SK-N-SH (cell line): ENCODE measurements around the gene S100A10. TPM values are rescaled to one million over a fixed set of nuclear protein-coding genes. Genes with fewer than 3 reads are reported as not detected.

Experiments used
- CTCF ChIA-PET: fragments of 300-600, 350-600 bp; formaldehyde crosslinking; extraction: SDS; loops from one replicate; lab custom pipeline; 2021; lab: Yijun Ruan, JAX
- POLR2A ChIA-PET: fragments of 350-600 bp; sonication (Branson Sonifier 250); formaldehyde crosslinking; extraction: SDS; loops from one replicate; lab custom pipeline; 2020; ENCODE audit warnings: antibody characterized with exemption, inconsistent platforms; lab: Yijun Ruan, JAX
- DNase-seq: peaks from one replicate; pipeline ENCODE4 v3.0.0; 2012
- H2AFZ ChIP-seq: fragments of 200-600 bp; sonication (generic); 2 replicates; pipeline ENCODE4 v1.8.1; 2016; ENCODE audit warnings: antibody characterized with exemption, mild to moderate bottlenecking, low read depth
- H3F3A ChIP-seq: fragments of 200-600 bp; sonication (generic); replicated peaks from 2 replicates; pipeline ENCODE3; 2016; ENCODE audit warnings: antibody characterized with exemption, mild to moderate bottlenecking; ENCODE audit not compliant: insufficient read depth
- H3K27ac ChIP-seq, 2 experiments: fragments of 200-500 bp in 1 of 2; fragments of 200-600 bp in 1 of 2; sonication (Bioruptor generic) in 1 of 2; sonication (generic), shearing (Covaris generic) in 1 of 2; 2 replicates each; pipeline versions ENCODE4 v1.5.1 to v1.6.1; 2014 to 2016; ENCODE audit warnings: low read depth in 2 of 2, inconsistent platforms in 1 of 2, low read length in 1 of 2, mild to moderate bottlenecking in 1 of 2, mixed read lengths in 1 of 2
- H3K27me3 ChIP-seq: fragments of 200-600 bp; sonication (generic), shearing (Covaris generic); 2 replicates; pipeline ENCODE4 v1.6.1; 2016; ENCODE audit warnings: mixed run types; ENCODE audit not compliant: insufficient read depth
- H3K36me3 ChIP-seq, 2 experiments: fragments of 200-500 bp in 1 of 2; fragments of 200-600 bp in 1 of 2; sonication (Bioruptor generic) in 1 of 2; sonication (generic) in 1 of 2; replicated peaks in 1 of 2; 2 replicates each; pipeline versions ENCODE3 to v1.5.1; 2014 to 2016; ENCODE audit warnings: low read length in 1 of 2, mild to moderate bottlenecking in 1 of 2; ENCODE audit not compliant: insufficient read depth in 2 of 2, control insufficient read depth in 1 of 2
- H3K4me1 ChIP-seq, 2 experiments: fragments of 200-500 bp in 1 of 2; fragments of 200-600 bp in 1 of 2; sonication (Bioruptor generic) in 1 of 2; sonication (generic), shearing (Covaris generic) in 1 of 2; 2 replicates each; pipeline versions ENCODE4 v1.5.1 to v1.6.1; 2014 to 2016; ENCODE audit warnings: low read depth in 1 of 2, low read length in 1 of 2, mixed run types in 1 of 2; ENCODE audit not compliant: insufficient read depth in 2 of 2, control insufficient read depth in 1 of 2
- H3K4me2 ChIP-seq: fragments of 200-600 bp; sonication (generic), shearing (Covaris generic); 2 replicates; pipeline ENCODE4 v1.6.1; 2017; ENCODE audit warnings: mixed run types
- H3K4me3 ChIP-seq, 2 experiments: fragments of 200-500 bp in 1 of 2; fragments of 200-600 bp in 1 of 2; sonication (Bioruptor generic) in 1 of 2; sonication (generic), shearing (Covaris generic) in 1 of 2; 2 replicates each; pipeline versions ENCODE4 v1.5.1 to v1.8.1; 2014 to 2016; ENCODE audit warnings: low read depth in 2 of 2, inconsistent platforms in 1 of 2, low read length in 1 of 2, mild to moderate bottlenecking in 1 of 2, mixed read lengths in 1 of 2, moderate library complexity in 1 of 2
- H3K79me2 ChIP-seq: fragments of 200-600 bp; sonication (generic); 2 replicates; pipeline ENCODE4 v1.8.1; 2017; ENCODE audit warnings: mild to moderate bottlenecking; ENCODE audit not compliant: insufficient read depth
- H3K9ac ChIP-seq: fragments of 200-600 bp; sonication (generic); 2 replicates; pipeline ENCODE4 v1.6.1; 2017; ENCODE audit warnings: mixed run types
- H3K9me2 ChIP-seq: fragments of 200-600 bp; sonication (generic); 2 replicates; pipeline ENCODE4 v1.6.1; 2017; ENCODE audit warnings: mixed run types
- H3K9me3 ChIP-seq: fragments of 200-600 bp; sonication (generic); 2 replicates; pipeline ENCODE4 v1.6.1; 2017; ENCODE audit warnings: mixed run types, mild to moderate bottlenecking, moderate library complexity
- H4K20me1 ChIP-seq: fragments of 200-600 bp; sonication (generic); 2 replicates; pipeline ENCODE4 v1.6.1; 2017; ENCODE audit warnings: mild to moderate bottlenecking, mixed run types; ENCODE audit not compliant: insufficient read depth
- CHD2 ChIP-seq: fragments of 150-350 bp; IDR thresholded peaks from 2 replicates; pipeline ENCODE4 v1.6.1; 2018; ENCODE audit warnings: low read length; ENCODE audit not compliant: partially characterized antibody
- ELF1 ChIP-seq: IDR thresholded peaks from 2 replicates; pipeline ENCODE4 v1.4.0; 2012
- FOSL2 ChIP-seq: IDR thresholded peaks from 2 replicates; pipeline ENCODE4 v1.4.0; 2012; ENCODE audit warnings: low read depth, mild to moderate bottlenecking, moderate library complexity, borderline replicate concordance
- FOXJ3 ChIP-seq: sonication (generic); formaldehyde crosslinking; IDR thresholded peaks from 2 replicates; pipeline ENCODE4 v1.5.1; 2020; ENCODE audit warnings: mild to moderate bottlenecking, missing genetic modification reagents
- FOXM1 ChIP-seq: IDR thresholded peaks from 2 replicates; pipeline ENCODE4 v1.4.0; 2012; ENCODE audit warnings: low read depth, mild to moderate bottlenecking
- GATA2 ChIP-seq: sonication (generic); formaldehyde crosslinking; IDR thresholded peaks from 2 replicates; pipeline ENCODE4 v1.5.0; 2020; ENCODE audit warnings: mild to moderate bottlenecking, missing genetic modification reagents
- JUND ChIP-seq: IDR thresholded peaks from 2 replicates; pipeline ENCODE4 v1.4.0; 2012
- POLR2AphosphoS5 ChIP-seq: IDR thresholded peaks from 2 replicates; pipeline ENCODE4 v1.6.1; 2012; ENCODE audit warnings: low read depth, low read length
- RAD21 ChIP-seq: IDR thresholded peaks from 2 replicates; pipeline ENCODE4 v1.6.1; 2012; ENCODE audit warnings: mild to moderate bottlenecking, low read length
- RCOR1 ChIP-seq: fragments of 150-350 bp; IDR thresholded peaks from 2 replicates; pipeline ENCODE4 v1.6.1; 2017; ENCODE audit warnings: antibody characterized with exemption, low read length
- RFX5 ChIP-seq: IDR thresholded peaks from 2 replicates; pipeline ENCODE4 v1.6.1; 2012; ENCODE audit warnings: mild to moderate bottlenecking, improper control_type of control experiment, low read length
- TEAD4 ChIP-seq: IDR thresholded peaks from 2 replicates; pipeline ENCODE4 v1.4.0; 2012; ENCODE audit warnings: mild to moderate bottlenecking, borderline replicate concordance; ENCODE audit not compliant: insufficient read depth
- WGBS: methylation state at CpG from one replicate; pipeline ENCODE4 v1.1.6; 2017; ENCODE audit warnings: low lambda C conversion rate; 5-methylcytosine and 5-hydroxymethylcytosine counted together
- polyA plus RNA-seq, 3 experiments: library from polyadenylated mRNA; depleted of rRNA; stranded (reverse); fragments of >200 nt; gene quantifications; 2 replicates each; pipeline ENCODE4 v1.2.3, GENCODE V29; 2012
- TF ChIP-seq, protein P1 (sequence below): IDR thresholded peaks from 2 replicates; pipeline ENCODE4 v1.4.0; 2012; ENCODE audit warnings: low read depth, borderline replicate concordance
- TF ChIP-seq, protein P2 (sequence below): fragments of 150-350 bp; IDR thresholded peaks from 2 replicates; pipeline ENCODE4 v1.6.1; 2017; ENCODE audit warnings: antibody characterized with exemption, low read length, low read depth, borderline replicate concordance
- TF ChIP-seq, protein P3 (sequence below): IDR thresholded peaks from 2 replicates; pipeline ENCODE4 v1.4.0; 2012; ENCODE audit warnings: low read depth, borderline replicate concordance
- TF ChIP-seq, protein P4 (sequence below): fragments of 150-350 bp; IDR thresholded peaks from 2 replicates; pipeline ENCODE4 v1.6.1; 2016; ENCODE audit warnings: mild to moderate bottlenecking, low read depth, low read length

S100A10 gene
- polyA plus RNA-seq, 1 of the 3 experiments (the other 2 are of a cell fraction): 161 TPM

DNA sequence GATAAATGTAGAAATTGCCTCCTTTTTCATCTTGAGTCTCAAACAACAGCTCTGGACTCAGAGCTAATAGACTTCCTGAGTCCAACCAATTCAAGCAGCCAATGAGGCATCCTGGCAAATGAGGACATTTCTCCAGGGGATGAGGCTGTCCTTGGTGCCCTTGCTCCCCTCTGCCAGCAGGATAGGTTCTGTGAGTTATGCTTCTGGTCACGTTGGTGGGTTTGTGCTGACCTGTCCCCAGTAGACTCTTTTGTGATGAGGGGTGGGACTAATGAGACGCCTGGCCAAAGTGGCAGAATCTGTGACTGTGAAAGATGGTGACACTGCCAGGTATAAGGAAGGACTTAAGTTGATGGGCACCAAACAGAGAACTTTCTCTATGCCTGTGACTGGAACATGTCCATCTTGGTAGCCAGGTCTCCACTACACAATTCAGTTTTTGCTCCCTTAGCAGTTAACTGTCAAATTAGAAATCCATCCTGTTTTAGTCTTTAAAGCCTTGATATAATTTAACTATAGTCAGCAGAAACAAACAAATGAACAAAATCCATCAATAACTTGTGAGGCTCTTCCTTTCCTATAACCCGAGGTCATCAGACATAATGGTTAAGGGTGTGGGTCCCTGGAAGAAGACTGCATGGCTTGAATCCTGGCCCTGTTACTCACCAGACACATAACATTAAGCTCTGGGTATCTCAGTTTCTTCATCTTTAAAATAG is 48.6 kb downstream of the S100A10 start:
- ChIA-PET CTCF (interaction anchor here (1.7 to 3.2 kb wide), 2 partner anchors 10 to 56 kb away, joined by 4 to 23 read pairs; no protein-coding TSS in a partner anchor), POLR2A (no interaction called here)
- Histone ChIP-seq H2AFZ (no peak overlapping the region), H3K27me3 (no peaks in the 10 kb centered on the region; the same call in 1 of the 2 replicates), H3K9ac (no peak overlapping the region; the same call in 1 of the 2 replicates), H3F3A (no peaks in the 10 kb centered on the region), H3K9me3 (no peaks in the 10 kb centered on the region), H3K79me2 (no peaks in the 10 kb centered on the region), H3K4me1 (peaks cover 2 to 6% of the 10 kb centered on the region in 2 experiments; a peak in 2 of 4 replicates), H4K20me1 (no peaks in the 10 kb centered on the region), H3K4me2 (no peak overlapping the region), H3K27ac (peak overlapping the region in 1 of 2 experiments; percentile 63; a peak in 1 of 4 replicates), H3K36me3 (no peaks in the 10 kb centered on the region), H3K4me3 (no peak overlapping the region), H3K9me2 (no peaks in the 10 kb centered on the region)
- DNase-seq: no peak
- WGBS: 33% methylated on average over 3 of the region's 3 CpGs
- TF ChIP-seq, protein P1, sequence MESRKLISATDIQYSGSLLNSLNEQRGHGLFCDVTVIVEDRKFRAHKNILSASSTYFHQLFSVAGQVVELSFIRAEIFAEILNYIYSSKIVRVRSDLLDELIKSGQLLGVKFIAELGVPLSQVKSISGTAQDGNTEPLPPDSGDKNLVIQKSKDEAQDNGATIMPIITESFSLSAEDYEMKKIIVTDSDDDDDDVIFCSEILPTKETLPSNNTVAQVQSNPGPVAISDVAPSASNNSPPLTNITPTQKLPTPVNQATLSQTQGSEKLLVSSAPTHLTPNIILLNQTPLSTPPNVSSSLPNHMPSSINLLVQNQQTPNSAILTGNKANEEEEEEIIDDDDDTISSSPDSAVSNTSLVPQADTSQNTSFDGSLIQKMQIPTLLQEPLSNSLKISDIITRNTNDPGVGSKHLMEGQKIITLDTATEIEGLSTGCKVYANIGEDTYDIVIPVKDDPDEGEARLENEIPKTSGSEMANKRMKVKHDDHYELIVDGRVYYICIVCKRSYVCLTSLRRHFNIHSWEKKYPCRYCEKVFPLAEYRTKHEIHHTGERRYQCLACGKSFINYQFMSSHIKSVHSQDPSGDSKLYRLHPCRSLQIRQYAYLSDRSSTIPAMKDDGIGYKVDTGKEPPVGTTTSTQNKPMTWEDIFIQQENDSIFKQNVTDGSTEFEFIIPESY: no peak
- no peak for TF ChIP-seq FOSL2
- TF ChIP-seq CHD2: no peak
- TF ChIP-seq RFX5: no peak
- no peak for TF ChIP-seq FOXM1
- no peak for TF ChIP-seq RCOR1
- no peak for TF ChIP-seq TEAD4
- no peak for TF ChIP-seq RAD21
- TF ChIP-seq GATA2 (CRISPR knock-in tag): no peak
- TF ChIP-seq, protein P2, sequence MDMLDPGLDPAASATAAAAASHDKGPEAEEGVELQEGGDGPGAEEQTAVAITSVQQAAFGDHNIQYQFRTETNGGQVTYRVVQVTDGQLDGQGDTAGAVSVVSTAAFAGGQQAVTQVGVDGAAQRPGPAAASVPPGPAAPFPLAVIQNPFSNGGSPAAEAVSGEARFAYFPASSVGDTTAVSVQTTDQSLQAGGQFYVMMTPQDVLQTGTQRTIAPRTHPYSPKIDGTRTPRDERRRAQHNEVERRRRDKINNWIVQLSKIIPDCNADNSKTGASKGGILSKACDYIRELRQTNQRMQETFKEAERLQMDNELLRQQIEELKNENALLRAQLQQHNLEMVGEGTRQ: no peak
- TF ChIP-seq, protein P3, sequence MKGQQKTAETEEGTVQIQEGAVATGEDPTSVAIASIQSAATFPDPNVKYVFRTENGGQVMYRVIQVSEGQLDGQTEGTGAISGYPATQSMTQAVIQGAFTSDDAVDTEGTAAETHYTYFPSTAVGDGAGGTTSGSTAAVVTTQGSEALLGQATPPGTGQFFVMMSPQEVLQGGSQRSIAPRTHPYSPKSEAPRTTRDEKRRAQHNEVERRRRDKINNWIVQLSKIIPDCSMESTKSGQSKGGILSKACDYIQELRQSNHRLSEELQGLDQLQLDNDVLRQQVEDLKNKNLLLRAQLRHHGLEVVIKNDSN: no peak
- no peak for TF ChIP-seq POLR2AphosphoS5
- no peak for TF ChIP-seq JUND
- TF ChIP-seq FOXJ3 (CRISPR knock-in tag): no peak
- TF ChIP-seq, protein P4, sequence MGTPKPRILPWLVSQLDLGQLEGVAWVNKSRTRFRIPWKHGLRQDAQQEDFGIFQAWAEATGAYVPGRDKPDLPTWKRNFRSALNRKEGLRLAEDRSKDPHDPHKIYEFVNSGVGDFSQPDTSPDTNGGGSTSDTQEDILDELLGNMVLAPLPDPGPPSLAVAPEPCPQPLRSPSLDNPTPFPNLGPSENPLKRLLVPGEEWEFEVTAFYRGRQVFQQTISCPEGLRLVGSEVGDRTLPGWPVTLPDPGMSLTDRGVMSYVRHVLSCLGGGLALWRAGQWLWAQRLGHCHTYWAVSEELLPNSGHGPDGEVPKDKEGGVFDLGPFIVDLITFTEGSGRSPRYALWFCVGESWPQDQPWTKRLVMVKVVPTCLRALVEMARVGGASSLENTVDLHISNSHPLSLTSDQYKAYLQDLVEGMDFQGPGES: no peak
- TF ChIP-seq ELF1: no peak
